Loucy (cell line): ENCODE measurements around the gene PLBD1.

Source experiments
- H2AFZ ChIP-seq: fragments of 200-600 bp; sonication (generic); 2 replicates; pipeline ENCODE4 v1.6.0; 2016; ENCODE audit warnings: antibody characterized with exemption, mild to moderate bottlenecking, low read length, moderate library complexity
- H3F3A ChIP-seq: fragments of 200-600 bp; 2 replicates; pipeline ENCODE4 v1.6.0; 2016; ENCODE audit warnings: antibody characterized with exemption, low read depth, mild to moderate bottlenecking
- H3K27me3 ChIP-seq: fragments of 200-600 bp; sonication (generic); 2 replicates; pipeline ENCODE4 v1.6.1; 2014; ENCODE audit warnings: low read length, mild to moderate bottlenecking; ENCODE audit not compliant: insufficient read depth, poor library complexity, severe bottlenecking
- H3K36me3 ChIP-seq: fragments of 200-600 bp; sonication (generic); 2 replicates; pipeline ENCODE4 v1.6.1; 2016; ENCODE audit warnings: low read length; ENCODE audit not compliant: insufficient read depth
- H3K4me1 ChIP-seq: fragments of 200-600 bp; sonication (generic); 2 replicates; pipeline ENCODE4 v1.5.1; 2014; ENCODE audit warnings: low read length, mild to moderate bottlenecking; ENCODE audit not compliant: insufficient read depth, poor library complexity, severe bottlenecking
- H3K4me2 ChIP-seq: fragments of 200-600 bp; sonication (generic); 2 replicates; pipeline ENCODE4 v1.6.0; 2014; ENCODE audit warnings: antibody characterized with exemption, low read length, low read depth, mild to moderate bottlenecking; ENCODE audit not compliant: poor library complexity, severe bottlenecking
- H3K4me3 ChIP-seq: fragments of 200-600 bp; sonication (generic); 2 replicates; pipeline ENCODE4 v1.5.1; 2014; ENCODE audit warnings: low read length, mild to moderate bottlenecking, mixed read lengths; ENCODE audit not compliant: poor library complexity, severe bottlenecking
- H3K79me2 ChIP-seq: fragments of 200-600 bp; sonication (generic); 2 replicates; pipeline ENCODE4 v1.6.1; 2014; ENCODE audit warnings: low read length; ENCODE audit not compliant: insufficient read depth
- H3K9ac ChIP-seq: fragments of 200-600 bp; sonication (generic); 2 replicates; pipeline ENCODE4 v1.6.0; 2014; ENCODE audit warnings: mild to moderate bottlenecking, low read depth, low read length, moderate library complexity; ENCODE audit not compliant: poor library complexity, severe bottlenecking
- H3K9me2 ChIP-seq: fragments of 200-600 bp; sonication (generic); replicated peaks from 2 replicates; pipeline ENCODE4 v1.6.1; 2016; ENCODE audit warnings: low read depth, low read length, mixed read lengths
- H3K9me3 ChIP-seq: fragments of 200-600 bp; sonication (generic); 2 replicates; pipeline ENCODE4 v1.6.1; 2014; ENCODE audit warnings: mild to moderate bottlenecking, antibody characterized with exemption, low read length, low read depth; ENCODE audit not compliant: insufficient read depth
- H4K20me1 ChIP-seq: fragments of 200-600 bp; sonication (generic); 2 replicates; pipeline ENCODE4 v1.6.0; 2014; ENCODE audit warnings: antibody characterized with exemption, low read length, mild to moderate bottlenecking; ENCODE audit not compliant: insufficient read depth, poor library complexity, severe bottlenecking
- EZH2phosphoT487 ChIP-seq: fragments of 200-600 bp; IDR thresholded peaks from 2 replicates; pipeline ENCODE4 v1.6.1; 2018; ENCODE audit warnings: antibody characterized with exemption, mild to moderate bottlenecking, moderate library complexity, borderline replicate concordance
- TF ChIP-seq, protein P1 (sequence below): fragments of 200-600 bp; sonication (generic); conservative IDR thresholded peaks from 2 replicates; pipeline ENCODE4 v1.5.1; 2014; ENCODE audit warnings: mild to moderate bottlenecking, antibody characterized with exemption, low read length

Gene PLBD1

GRCh38 chr12:14537088-14537487 is 30.6 kb downstream of the PLBD1 start:
- no peak overlapping the region for H3K9ac ChIP-seq
- no peak overlapping the region for H3K4me2 ChIP-seq
- TF ChIP-seq EZH2phosphoT487: no peak
- TF ChIP-seq, protein P1, sequence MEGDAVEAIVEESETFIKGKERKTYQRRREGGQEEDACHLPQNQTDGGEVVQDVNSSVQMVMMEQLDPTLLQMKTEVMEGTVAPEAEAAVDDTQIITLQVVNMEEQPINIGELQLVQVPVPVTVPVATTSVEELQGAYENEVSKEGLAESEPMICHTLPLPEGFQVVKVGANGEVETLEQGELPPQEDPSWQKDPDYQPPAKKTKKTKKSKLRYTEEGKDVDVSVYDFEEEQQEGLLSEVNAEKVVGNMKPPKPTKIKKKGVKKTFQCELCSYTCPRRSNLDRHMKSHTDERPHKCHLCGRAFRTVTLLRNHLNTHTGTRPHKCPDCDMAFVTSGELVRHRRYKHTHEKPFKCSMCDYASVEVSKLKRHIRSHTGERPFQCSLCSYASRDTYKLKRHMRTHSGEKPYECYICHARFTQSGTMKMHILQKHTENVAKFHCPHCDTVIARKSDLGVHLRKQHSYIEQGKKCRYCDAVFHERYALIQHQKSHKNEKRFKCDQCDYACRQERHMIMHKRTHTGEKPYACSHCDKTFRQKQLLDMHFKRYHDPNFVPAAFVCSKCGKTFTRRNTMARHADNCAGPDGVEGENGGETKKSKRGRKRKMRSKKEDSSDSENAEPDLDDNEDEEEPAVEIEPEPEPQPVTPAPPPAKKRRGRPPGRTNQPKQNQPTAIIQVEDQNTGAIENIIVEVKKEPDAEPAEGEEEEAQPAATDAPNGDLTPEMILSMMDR: no peak
- H3K27me3 ChIP-seq: no peaks in the 10 kb centered on the region
- no peaks in the 10 kb centered on the region for H3K9me3 ChIP-seq
- no peaks in the 10 kb centered on the region for H3F3A ChIP-seq
- no peaks in the 10 kb centered on the region for H3K36me3 ChIP-seq
- no peaks in the 10 kb centered on the region for H3K9me2 ChIP-seq
- H4K20me1 ChIP-seq: no peaks in the 10 kb centered on the region
- no peaks in the 10 kb centered on the region for H3K79me2 ChIP-seq
- H2AFZ ChIP-seq: no peak overlapping the region
- H3K4me1 ChIP-seq: no peaks in the 10 kb centered on the region
- no peak overlapping the region for H3K4me3 ChIP-seq

- Histone ChIP-seq H3K79me2 (no peaks in the 10 kb centered on the region), H3K27me3 (no peaks in the 10 kb centered on the region), H3K4me1 (no peaks in the 10 kb centered on the region), H3K4me3 (no peak overlapping the region), H3F3A (no peaks in the 10 kb centered on the region), H3K9me2 (no peaks in the 10 kb centered on the region), H4K20me1 (no peaks in the 10 kb centered on the region), H3K4me2 (no peak overlapping the region), H3K9ac (no peak overlapping the region), H3K9me3 (no peaks in the 10 kb centered on the region), H2AFZ (no peak overlapping the region), H3K36me3 (no peaks in the 10 kb centered on the region)
- no peak for TF ChIP-seq EZH2phosphoT487
- TF ChIP-seq, protein P1: no peak
These were observed 35.5 kb downstream of the PLBD1 start for GRCh38 chr12:14532152-14532551.

DNA sequence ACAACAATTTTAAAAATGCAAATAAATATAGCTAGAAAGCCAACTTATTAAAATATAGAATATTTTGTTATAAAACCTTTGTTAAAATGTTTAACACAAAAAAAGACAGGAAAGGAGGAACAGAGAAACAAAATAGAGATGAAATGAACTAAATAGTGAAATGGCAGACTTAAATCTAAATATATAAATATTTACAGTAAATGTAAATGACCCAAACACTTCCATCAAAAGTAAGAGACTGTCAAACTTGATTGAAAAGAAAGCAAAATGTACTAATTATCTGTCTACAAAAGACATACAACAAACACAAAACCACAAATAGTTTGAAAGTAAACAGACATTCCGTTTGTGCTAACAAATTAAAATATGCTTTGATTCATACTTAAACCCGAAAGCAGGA is 41.7 kb downstream of the PLBD1 start:
- Histone ChIP-seq H3K79me2 (no peaks in the 10 kb centered on the region), H3K27me3 (no peaks in the 10 kb centered on the region), H3K9me2 (no peaks in the 10 kb centered on the region), H4K20me1 (no peaks in the 10 kb centered on the region), H3K4me3 (no peak overlapping the region), H3K9me3 (peaks cover 12% of the 10 kb centered on the region; the same call in 1 of the 2 replicates), H3F3A (no peaks in the 10 kb centered on the region), H3K9ac (no peak overlapping the region), H3K4me2 (no peak overlapping the region), H2AFZ (no peak overlapping the region), H3K36me3 (no peaks in the 10 kb centered on the region), H3K4me1 (no peaks in the 10 kb centered on the region)
- TF ChIP-seq, protein P1: no peak
- TF ChIP-seq EZH2phosphoT487: no peak
